ENCODE results near the gene STX19. TPM values are rescaled to one million over a fixed set of nuclear protein-coding genes. Genes with fewer than 3 reads are reported as not detected.
A peak's percentile ranks its signal among the peaks of the same experiment; 100 is the strongest.

The STX19 gene
- total and polyA plus RNA-seq, 10 donors = 0.32 to 1.6 (median 0.80) TPM; not detected in 2

DNA sequence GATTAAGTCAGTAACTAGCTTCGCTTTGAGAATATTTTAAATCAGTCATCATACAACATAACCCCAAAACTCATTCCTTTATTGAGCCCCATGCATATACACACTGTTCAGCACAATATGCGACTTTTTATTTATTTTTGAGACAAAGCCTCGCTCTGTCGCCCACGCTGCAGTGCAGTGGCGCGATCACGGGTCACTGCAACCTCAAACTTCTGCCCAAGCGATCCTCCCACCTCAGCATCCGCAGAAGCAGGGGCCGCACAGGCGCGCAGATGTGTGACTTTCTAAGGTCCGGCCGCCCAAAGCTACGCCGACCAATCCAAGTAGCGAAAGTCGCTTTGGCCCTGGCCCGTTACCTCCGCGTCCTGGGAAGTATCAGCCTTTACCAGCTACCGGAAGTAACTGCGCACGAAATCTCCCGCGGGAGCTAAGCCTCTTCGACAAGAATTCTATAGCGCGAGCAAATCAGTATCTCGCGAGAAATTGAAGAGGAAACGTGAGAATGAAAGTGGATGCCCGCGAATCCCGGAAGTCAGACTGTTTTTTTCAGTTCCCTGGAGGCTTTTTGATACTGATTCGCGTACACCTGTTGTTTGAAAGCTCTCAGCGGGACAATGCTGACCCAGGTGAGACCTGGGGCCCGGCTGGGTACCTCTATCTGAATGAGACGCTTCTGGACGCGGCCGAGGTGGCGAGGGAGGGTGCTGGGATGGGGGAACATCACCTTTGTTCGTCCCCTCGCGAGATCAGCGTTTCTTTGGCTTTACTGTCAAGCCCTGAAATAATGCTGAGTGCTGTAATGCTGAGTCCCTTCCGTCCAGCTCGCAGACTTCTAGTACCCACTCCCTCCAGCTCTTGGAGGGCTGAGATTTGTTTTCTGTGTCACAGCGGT, 34.4 kb upstream of the STX19 start, which contains the start of the genes DHFR2 and NSUN3:
TSS of gene DHFR2 (minus strand) at position 404 of the 892 bp plus-strand sequence. CDS start 1,405 bp downstream, outside the sequence.
TSS of gene NSUN3 (plus strand) at position 549 of the 892 bp plus-strand sequence. CDS start at position 615, 66 bp downstream.
- peaks cover 25 to 58% (median 43%) of the 10 kb centered on the region in 6 donors for H3K4me1 ChIP-seq
- WGBS, 5 donors = 0 to 1% (median 0%) methylated on average over 47 to 52 of the region's 52 CpGs
- H3K27ac ChIP-seq = peak within 1 kb of the TSS; percentile 93 to 98 (median 97)
- H3K36me3 ChIP-seq = peaks cover 0 to 33% (median 11%) of the 10 kb centered on the region in 6 donors
- peak; percentile 95 for DNase-seq
- peak within 1 kb of the TSS; percentile 59 to 88 (median 65) for H3K4me3 ChIP-seq
- H3K27me3 ChIP-seq (replicated peaks in 1 of 7) = no peaks in the 10 kb centered on the region
- TF ChIP-seq POLR2A (IDR thresholded peaks at IDR 0.05) = peak in 1 of 3 donors; percentile 47
- TF ChIP-seq, protein P1, sequence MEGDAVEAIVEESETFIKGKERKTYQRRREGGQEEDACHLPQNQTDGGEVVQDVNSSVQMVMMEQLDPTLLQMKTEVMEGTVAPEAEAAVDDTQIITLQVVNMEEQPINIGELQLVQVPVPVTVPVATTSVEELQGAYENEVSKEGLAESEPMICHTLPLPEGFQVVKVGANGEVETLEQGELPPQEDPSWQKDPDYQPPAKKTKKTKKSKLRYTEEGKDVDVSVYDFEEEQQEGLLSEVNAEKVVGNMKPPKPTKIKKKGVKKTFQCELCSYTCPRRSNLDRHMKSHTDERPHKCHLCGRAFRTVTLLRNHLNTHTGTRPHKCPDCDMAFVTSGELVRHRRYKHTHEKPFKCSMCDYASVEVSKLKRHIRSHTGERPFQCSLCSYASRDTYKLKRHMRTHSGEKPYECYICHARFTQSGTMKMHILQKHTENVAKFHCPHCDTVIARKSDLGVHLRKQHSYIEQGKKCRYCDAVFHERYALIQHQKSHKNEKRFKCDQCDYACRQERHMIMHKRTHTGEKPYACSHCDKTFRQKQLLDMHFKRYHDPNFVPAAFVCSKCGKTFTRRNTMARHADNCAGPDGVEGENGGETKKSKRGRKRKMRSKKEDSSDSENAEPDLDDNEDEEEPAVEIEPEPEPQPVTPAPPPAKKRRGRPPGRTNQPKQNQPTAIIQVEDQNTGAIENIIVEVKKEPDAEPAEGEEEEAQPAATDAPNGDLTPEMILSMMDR (IDR thresholded peaks at IDR 0.05 in 8 of 11, conservative IDR thresholded peaks at IDR 0.05 in 3 of 11) = peak in 4 of 11 experiments; percentile 37 to 50 (median 44)
- TF ChIP-seq POLR2AphosphoS5 (IDR thresholded peaks at IDR 0.05) = peak; percentile 89 to 90 (median 90)
- H3K9me3 ChIP-seq = no peaks in the 10 kb centered on the region
- intact Hi-C loops (cut with DNase I; ENCODE audit: low total_unique reads) = loop anchor here (10.0 kb wide), 1 partner anchor 58 kb away; no protein-coding TSS in a partner anchor

DNA sequence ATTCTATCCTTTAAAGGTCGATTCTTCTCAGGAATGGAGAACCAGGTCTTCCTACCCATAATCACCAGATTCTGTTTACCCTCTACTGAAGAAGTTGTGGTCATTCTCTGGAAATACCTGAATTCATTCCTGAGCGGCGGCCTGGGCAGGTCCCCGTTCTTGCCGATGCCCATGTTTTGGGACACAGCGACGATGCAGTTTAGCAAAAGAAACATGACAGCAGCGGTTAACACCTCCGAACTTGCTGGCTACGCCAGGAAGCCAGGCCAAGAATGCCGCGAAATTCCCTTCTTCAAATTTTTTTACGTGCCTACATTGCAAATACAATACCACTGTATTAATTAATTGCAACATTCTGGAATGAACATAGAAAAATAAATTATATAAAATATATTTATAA, 32.9 kb upstream of the STX19 start:
- Histone ChIP-seq H3K27ac (no peak overlapping the region), H3K36me3 (peaks cover 0 to 19% (median 6%) of the 10 kb centered on the region in 6 donors), H3K9me3 (no peaks in the 10 kb centered on the region), H3K4me1 (peaks cover 25 to 43% (median 37%) of the 10 kb centered on the region in 6 donors), H3K27me3 (replicated peaks in 1 of 7) (no peaks in the 10 kb centered on the region), H3K4me3 (no peak overlapping the region)
- DNase-seq = no peak
- 97 to 99% (median 97%) methylated on average over 13 of the region's 13 CpGs for WGBS, 5 donors
- intact Hi-C loops (cut with DNase I; ENCODE audit: low total_unique reads) = loop anchor here (10.0 kb wide), 1 partner anchor 56 kb away; no protein-coding TSS in a partner anchor
- no peak for TF ChIP-seq POLR2A (IDR thresholded peaks at IDR 0.05)
- TF ChIP-seq, protein P1 (IDR thresholded peaks at IDR 0.05 in 8 of 11, conservative IDR thresholded peaks at IDR 0.05 in 3 of 11) = no peak
- no peak for TF ChIP-seq POLR2AphosphoS5 (IDR thresholded peaks at IDR 0.05)

DNA sequence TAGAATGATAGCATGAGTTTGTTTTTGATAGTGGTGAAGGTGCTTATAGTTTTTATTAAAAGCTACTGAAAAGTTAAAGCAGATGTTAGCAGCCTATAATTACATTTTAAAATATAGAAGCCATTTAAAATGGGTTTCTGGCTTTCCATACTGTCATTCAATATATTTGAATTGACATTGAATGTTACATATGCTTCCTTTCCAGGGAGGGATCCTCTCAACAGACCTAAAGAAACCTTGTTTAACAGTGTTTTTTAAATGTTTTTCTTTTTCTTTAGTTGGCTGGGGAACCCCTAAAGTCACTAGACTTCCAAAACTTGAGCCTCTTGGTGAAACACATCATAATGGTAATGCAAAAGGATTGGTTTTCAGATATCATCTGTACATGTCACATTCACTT, 22.1 kb upstream of the STX19 start:
- no peaks in the 10 kb centered on the region for H3K27me3 ChIP-seq (replicated peaks in 1 of 7)
- intact Hi-C loops (cut with DNase I; ENCODE audit: low total_unique reads) = no loop called here
- no peaks in the 10 kb centered on the region for H3K4me1 ChIP-seq
- no peak overlapping the region for H3K4me3 ChIP-seq
- no peak for DNase-seq
- no peak overlapping the region for H3K27ac ChIP-seq
- peaks cover 0 to 12% (median 0%) of the 10 kb centered on the region in 6 donors for H3K36me3 ChIP-seq
- TF ChIP-seq POLR2A (IDR thresholded peaks at IDR 0.05) (no peak), POLR2AphosphoS5 (IDR thresholded peaks at IDR 0.05) (no peak)
- TF ChIP-seq, protein P1 (IDR thresholded peaks at IDR 0.05 in 8 of 11, conservative IDR thresholded peaks at IDR 0.05 in 3 of 11) = no peak
- no peaks in the 10 kb centered on the region for H3K9me3 ChIP-seq

DNA sequence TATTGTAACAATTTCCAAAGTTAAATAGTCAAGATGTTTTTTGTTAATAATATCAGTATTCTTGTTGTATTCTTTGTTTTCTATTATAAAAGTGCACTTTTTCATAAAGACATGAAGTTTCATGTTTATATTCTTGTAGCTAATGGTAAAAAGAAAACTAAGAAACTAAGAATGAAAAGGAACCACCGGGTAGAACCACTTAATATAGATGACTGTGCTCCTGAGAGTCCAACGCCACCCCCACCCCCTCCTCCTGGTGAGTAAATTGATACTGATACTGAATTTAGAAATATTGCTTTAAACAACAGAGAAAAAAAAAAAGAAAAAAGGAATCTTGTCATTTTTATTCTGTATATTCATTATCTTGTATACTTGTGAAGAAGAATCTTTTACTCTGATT, 20.9 kb upstream of the STX19 start:
- WGBS, 5 donors = 69 to 95% (median 80%) methylated on average over 2 of the region's 2 CpGs

More for the DNA sequence above, 20.9 kb upstream of the STX19 start:
- no peak overlapping the region for H3K4me3 ChIP-seq
- H3K27ac ChIP-seq = no peak overlapping the region
- no peaks in the 10 kb centered on the region for H3K27me3 ChIP-seq (replicated peaks in 1 of 7)
- TF ChIP-seq POLR2A (IDR thresholded peaks at IDR 0.05) (no peak), POLR2AphosphoS5 (IDR thresholded peaks at IDR 0.05) (no peak)
- TF ChIP-seq, protein P1 (IDR thresholded peaks at IDR 0.05 in 8 of 11, conservative IDR thresholded peaks at IDR 0.05 in 3 of 11) = no peak
- H3K36me3 ChIP-seq = peaks cover 0 to 25% (median 6%) of the 10 kb centered on the region in 6 donors
- no peak for DNase-seq
- intact Hi-C loops (cut with DNase I; ENCODE audit: low total_unique reads) = no loop called here
- peaks cover 0 to 5% (median 0%) of the 10 kb centered on the region in 8 donors for H3K9me3 ChIP-seq
- H3K4me1 ChIP-seq = no peaks in the 10 kb centered on the region

Data from spleen (tissue), 11 donors.